GM12878 (cell line): ENCODE measurements around the gene AP3D1. TPM values are rescaled to one million over a fixed set of nuclear protein-coding genes. Genes with fewer than 3 reads are reported as not detected.

Experiments used
- CREB1 ChIP-seq: IDR thresholded peaks from 2 replicates; pipeline ENCODE4 v1.6.1; 2012; ENCODE audit warnings: low read depth, mild to moderate bottlenecking, inconsistent platforms
- CREM ChIP-seq: IDR thresholded peaks from 2 replicates; pipeline ENCODE4 v1.6.1; 2014; ENCODE audit warnings: antibody characterized with exemption, low read depth
- E4F1 ChIP-seq: fragments of 450-650 bp; IDR thresholded peaks from 2 replicates; pipeline ENCODE4 v1.6.1; 2018; ENCODE audit warnings: borderline replicate concordance, mild to moderate bottlenecking; ENCODE audit not compliant: partially characterized antibody
- EGR1 ChIP-seq, 2 experiments: IDR thresholded peaks; 1 replicate in 1 of 2; 2 replicates in 1 of 2; pipeline ENCODE4 v1.6.1; 2011 to 2012; ENCODE audit warnings: low read depth in 2 of 2, low read length in 2 of 2, borderline replicate concordance in 1 of 2, mild to moderate bottlenecking in 1 of 2, moderate library complexity in 1 of 2
- KLF5 ChIP-seq: fragments of 450-650 bp; IDR thresholded peaks from 2 replicates; pipeline ENCODE4 v1.6.1; 2014; ENCODE audit warnings: mild to moderate bottlenecking; ENCODE audit not compliant: partially characterized antibody
- LARP7 ChIP-seq: fragments of 450-650 bp; IDR thresholded peaks from 2 replicates; pipeline ENCODE4 v1.6.1; 2017; ENCODE audit warnings: mild to moderate bottlenecking
- NR2C1 ChIP-seq: fragments of 450-650 bp; IDR thresholded peaks from 2 replicates; pipeline ENCODE4 v1.6.1; 2017; ENCODE audit warnings: antibody characterized with exemption, mild to moderate bottlenecking, moderate library complexity
- PKNOX1 ChIP-seq: fragments of 450-650 bp; IDR thresholded peaks from 2 replicates; pipeline ENCODE4 v1.6.1; 2016; ENCODE audit warnings: mild to moderate bottlenecking
- POLR2AphosphoS5 ChIP-seq: IDR thresholded peaks from 2 replicates; pipeline ENCODE4 v1.6.1; 2011; ENCODE audit warnings: mild to moderate bottlenecking, low read length, inconsistent platforms
- SMARCA5 ChIP-seq: fragments of 450-650 bp; IDR thresholded peaks from 2 replicates; pipeline ENCODE4 v1.6.1; 2017; ENCODE audit warnings: mild to moderate bottlenecking
- SREBF1 ChIP-seq: IDR thresholded peaks from 2 replicates; pipeline ENCODE4 v1.6.1; 2012; ENCODE audit warnings: mild to moderate bottlenecking, low read length
- ZBTB11 ChIP-seq: fragments of 450-650 bp; formaldehyde crosslinking; IDR thresholded peaks from 2 replicates; pipeline ENCODE4 v1.5.0; 2022; ENCODE audit warnings: mild to moderate bottlenecking, missing genetic modification characterization
- polyA plus RNA-seq, 11 experiments: library from polyadenylated mRNA; depleted of rRNA in 4 of 11; unstranded in 6 of 11; stranded (reverse) in 5 of 11; fragments of >200 nt; fragmentation: Nextera tagmentation in 4 of 11; fragmentation: Illumina TruSeq in 1 of 11; extraction: Ambion mirVana in 4 of 11; extraction: Trizol in 1 of 11; gene quantifications; 1 replicate in 1 of 11; 2 replicates in 10 of 11; pipeline versions ENCODE4 v1.2.1 to v1.2.3, GENCODE V29; 2011 to 2016; ENCODE audit warnings: inconsistent platforms in 2 of 11, missing spikeins in 2 of 11, low read depth in 1 of 11
- total RNA-seq, 4 experiments: library from RNA; depleted of rRNA in 3 of 4; stranded (reverse); fragments of >200 nt in 3 of 4; fragmentation: Illumina TruSeq in 1 of 4; extraction: Trizol in 1 of 4; gene quantifications; 2 replicates each; pipeline versions ENCODE4 v1.2.1 to v1.2.3, GENCODE V29; 2013 to 2021
- TF ChIP-seq, protein P1 (sequence below): fragments of 450-650 bp; IDR thresholded peaks from 2 replicates; pipeline ENCODE4 v1.6.1; 2017; ENCODE audit warnings: antibody characterized with exemption, mild to moderate bottlenecking, moderate library complexity
- TF ChIP-seq, protein P2 (sequence below): IDR thresholded peaks from 2 replicates; pipeline ENCODE4 v1.6.1; 2012; ENCODE audit warnings: low read depth, low read length, improper control_type of control experiment

AP3D1 gene
- total and polyA plus RNA-seq, 10 of the 15 experiments (the other 5 are each of a cell fraction or from before 2014, with no cell fraction given), result 1.5 to 108 (median 59.1) TPM

DNA sequence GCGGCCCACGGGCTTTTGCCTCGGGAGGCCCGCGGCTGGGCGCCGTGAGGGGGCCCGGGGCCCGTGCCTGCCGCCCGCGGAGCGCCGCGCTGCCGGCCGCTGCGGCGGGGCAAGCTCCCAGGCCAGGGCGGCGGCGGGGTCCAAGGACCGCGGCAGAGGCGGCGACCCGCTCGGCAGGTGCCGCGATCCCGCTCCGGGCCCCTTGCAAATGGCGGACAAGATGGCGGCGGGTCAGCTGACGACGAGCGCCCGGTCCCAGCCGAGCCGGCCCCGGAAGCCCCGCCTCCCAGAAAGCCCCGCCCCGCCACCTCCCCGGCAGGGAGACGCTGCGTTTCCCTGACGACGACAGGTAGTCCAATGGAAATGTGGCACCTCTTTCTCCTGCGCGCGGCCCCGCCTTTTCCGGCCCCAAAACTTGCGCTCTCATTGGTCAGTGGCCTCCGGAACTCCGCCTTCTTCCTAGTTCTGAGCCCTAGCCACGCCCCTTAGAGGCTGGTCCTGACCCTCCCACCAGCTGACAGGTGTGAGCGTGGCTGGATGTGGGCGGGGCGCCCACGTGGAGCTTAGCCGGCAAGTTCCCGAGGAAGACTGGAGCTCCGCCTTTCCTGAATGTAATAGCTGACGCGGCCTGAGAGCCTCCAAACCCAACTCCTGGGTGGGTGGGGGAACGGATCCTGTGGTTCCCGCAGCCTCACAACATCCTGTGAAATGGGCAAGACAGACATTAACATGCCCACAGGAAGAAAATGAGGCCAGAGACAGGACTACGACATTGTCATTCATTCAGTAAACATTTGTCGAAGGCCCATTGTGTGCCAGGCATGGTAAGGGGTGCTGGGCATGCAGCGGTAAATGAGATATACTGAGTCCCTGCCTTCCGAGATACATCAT lies at the start of gene AP3D1 (continued):
- TF ChIP-seq PKNOX1 (peak; percentile 88), POLR2AphosphoS5 (peak; percentile 40; the same call in 1 of the 2 replicates), ZBTB11 (CRISPR knock-in tag) (no peak), CREM (peak; percentile 54; the same call in 1 of the 2 replicates), KLF5 (peak; percentile 17), SMARCA5 (peak; percentile 91), LARP7 (peak; percentile 43; the same call in 1 of the 2 replicates), CREB1 (peak; percentile 82), NR2C1 (peak; percentile 81), SREBF1 (no peak), E4F1 (peak; percentile 84), EGR1 (IDR thresholded peaks at IDR 0.05; ENCODE audit: borderline replicate concordance in 1 of 2, low read depth in 2 of 2, low read length in 2 of 2) (peak in 1 of 2 experiments; percentile 66; a peak in 1 of 3 replicates)
- TF ChIP-seq, protein P1, sequence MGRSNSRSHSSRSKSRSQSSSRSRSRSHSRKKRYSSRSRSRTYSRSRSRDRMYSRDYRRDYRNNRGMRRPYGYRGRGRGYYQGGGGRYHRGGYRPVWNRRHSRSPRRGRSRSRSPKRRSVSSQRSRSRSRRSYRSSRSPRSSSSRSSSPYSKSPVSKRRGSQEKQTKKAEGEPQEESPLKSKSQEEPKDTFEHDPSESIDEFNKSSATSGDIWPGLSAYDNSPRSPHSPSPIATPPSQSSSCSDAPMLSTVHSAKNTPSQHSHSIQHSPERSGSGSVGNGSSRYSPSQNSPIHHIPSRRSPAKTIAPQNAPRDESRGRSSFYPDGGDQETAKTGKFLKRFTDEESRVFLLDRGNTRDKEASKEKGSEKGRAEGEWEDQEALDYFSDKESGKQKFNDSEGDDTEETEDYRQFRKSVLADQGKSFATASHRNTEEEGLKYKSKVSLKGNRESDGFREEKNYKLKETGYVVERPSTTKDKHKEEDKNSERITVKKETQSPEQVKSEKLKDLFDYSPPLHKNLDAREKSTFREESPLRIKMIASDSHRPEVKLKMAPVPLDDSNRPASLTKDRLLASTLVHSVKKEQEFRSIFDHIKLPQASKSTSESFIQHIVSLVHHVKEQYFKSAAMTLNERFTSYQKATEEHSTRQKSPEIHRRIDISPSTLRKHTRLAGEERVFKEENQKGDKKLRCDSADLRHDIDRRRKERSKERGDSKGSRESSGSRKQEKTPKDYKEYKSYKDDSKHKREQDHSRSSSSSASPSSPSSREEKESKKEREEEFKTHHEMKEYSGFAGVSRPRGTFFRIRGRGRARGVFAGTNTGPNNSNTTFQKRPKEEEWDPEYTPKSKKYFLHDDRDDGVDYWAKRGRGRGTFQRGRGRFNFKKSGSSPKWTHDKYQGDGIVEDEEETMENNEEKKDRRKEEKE, result 0 out of 2 replicates have a peak, but pooled peaks have one; percentile 42
- TF ChIP-seq, protein P2, sequence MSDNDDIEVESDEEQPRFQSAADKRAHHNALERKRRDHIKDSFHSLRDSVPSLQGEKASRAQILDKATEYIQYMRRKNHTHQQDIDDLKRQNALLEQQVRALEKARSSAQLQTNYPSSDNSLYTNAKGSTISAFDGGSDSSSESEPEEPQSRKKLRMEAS, result peak; percentile 100
